Epithelial cell of proximal tubule (primary cell): ENCODE measurements around the gene FHIT. TPM values are rescaled to one million over a fixed set of nuclear protein-coding genes. Genes with fewer than 3 reads are reported as not detected.

Experiments
- DNase-seq: peaks from one replicate; pipeline ENCODE4 v3.0.0-alpha.2; 2011; ENCODE audit warnings: low read depth
- H3K4me3 ChIP-seq: 2 replicates; pipeline ENCODE4 v1.5.1; 2011; ENCODE audit warnings: low read depth, mild to moderate bottlenecking, low read length
- total RNA-seq: library from RNA; depleted of rRNA; stranded (reverse); fragments of >200 nt; gene quantifications from 2 replicates; pipeline ENCODE4 v1.2.3, GENCODE V29; 2015
- TF ChIP-seq, protein P1 (sequence below): conservative IDR thresholded peaks from 2 replicates; pipeline ENCODE4 v1.5.1; 2012; ENCODE audit warnings: low read depth, mild to moderate bottlenecking, low read length

The FHIT gene
- total RNA-seq, 1 donor from 2014 or later = 3.7 TPM

DNA sequence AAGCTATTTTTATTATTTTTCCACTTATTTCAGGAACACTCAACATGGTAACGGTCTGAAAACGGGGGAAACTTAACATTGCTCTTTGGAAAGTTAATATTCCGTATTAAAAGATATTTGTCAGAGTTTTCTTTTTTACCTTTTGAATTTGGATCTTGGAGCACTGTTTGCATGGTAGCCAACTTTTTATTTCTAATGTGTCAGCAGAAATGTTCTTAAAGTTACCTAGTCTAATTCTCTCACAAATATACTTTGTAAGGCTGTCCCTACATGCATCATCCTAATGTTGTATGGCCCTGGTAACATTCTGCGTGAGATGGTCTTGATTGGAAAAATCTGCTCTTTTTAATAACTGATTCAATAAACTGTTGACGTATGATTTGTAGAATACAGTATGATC lies 719.5 kb downstream of the FHIT start:
- DNase-seq = no peak

DNA sequence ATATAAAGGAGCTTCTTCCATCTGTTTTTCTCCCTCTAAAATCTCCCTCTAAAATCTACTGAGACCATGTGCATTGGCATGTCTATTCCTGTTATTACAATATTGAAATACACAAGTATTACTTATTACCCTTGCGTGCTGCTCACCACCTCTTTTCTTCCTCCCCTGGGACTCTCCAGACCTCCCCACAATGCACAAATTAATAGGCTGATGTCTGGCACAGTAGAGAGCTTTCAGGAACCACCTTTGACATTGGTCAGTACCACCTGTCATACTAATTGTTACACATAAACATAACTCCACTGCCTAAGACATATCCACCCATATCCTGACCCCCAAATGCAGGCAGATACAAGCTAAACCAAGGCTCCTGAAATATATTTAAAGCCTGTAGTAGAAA lies 722.6 kb downstream of the FHIT start:
- no peak overlapping the region for H3K4me3 ChIP-seq
- TF ChIP-seq, protein P1, sequence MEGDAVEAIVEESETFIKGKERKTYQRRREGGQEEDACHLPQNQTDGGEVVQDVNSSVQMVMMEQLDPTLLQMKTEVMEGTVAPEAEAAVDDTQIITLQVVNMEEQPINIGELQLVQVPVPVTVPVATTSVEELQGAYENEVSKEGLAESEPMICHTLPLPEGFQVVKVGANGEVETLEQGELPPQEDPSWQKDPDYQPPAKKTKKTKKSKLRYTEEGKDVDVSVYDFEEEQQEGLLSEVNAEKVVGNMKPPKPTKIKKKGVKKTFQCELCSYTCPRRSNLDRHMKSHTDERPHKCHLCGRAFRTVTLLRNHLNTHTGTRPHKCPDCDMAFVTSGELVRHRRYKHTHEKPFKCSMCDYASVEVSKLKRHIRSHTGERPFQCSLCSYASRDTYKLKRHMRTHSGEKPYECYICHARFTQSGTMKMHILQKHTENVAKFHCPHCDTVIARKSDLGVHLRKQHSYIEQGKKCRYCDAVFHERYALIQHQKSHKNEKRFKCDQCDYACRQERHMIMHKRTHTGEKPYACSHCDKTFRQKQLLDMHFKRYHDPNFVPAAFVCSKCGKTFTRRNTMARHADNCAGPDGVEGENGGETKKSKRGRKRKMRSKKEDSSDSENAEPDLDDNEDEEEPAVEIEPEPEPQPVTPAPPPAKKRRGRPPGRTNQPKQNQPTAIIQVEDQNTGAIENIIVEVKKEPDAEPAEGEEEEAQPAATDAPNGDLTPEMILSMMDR = no peak
- DNase-seq = no peak

More for the DNA sequence above, 719.5 kb downstream of the FHIT start:
- no peak overlapping the region for H3K4me3 ChIP-seq
- TF ChIP-seq, protein P1 = no peak

DNA sequence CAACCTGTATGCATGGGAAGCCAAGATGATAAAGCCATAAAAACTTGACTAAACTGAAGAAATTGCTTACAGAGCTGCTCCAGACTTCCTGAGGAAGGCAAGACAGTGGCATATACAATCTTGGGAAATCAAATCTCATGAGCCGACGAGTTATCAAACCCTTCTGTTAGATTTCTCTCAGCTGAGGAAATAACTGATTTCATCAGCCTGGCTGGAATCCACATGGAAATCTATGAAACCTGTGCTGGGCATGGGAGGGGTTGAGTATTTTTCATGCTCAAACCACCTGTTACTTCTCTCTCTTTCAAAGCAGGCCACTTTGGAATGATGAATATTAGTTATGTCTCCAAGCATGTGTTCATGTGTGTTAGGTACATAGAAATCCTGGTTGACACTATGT lies 727.7 kb downstream of the FHIT start:
- TF ChIP-seq, protein P1 = no peak
- no peak overlapping the region for H3K4me3 ChIP-seq
- no peak for DNase-seq

DNA sequence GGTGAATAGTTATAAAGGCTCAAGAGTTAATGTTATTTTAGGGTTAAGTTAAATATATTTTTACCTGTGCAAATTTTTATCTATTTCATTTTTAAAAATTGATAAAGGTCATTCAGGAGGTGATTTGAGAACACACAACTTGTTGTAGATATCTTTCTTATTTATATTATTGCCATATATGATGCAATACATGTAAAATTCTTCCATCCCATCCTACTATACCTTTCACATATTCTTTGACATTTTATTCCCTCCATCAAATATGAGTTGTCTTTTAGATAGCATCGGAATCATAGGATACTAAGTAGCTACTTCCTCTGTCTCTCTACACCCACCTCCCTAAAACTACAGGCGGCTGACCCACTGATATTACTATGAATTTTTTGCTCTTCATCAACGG lies 734.1 kb downstream of the FHIT start:
- no peak for DNase-seq
- no peak overlapping the region for H3K4me3 ChIP-seq
- TF ChIP-seq, protein P1 = no peak

DNA sequence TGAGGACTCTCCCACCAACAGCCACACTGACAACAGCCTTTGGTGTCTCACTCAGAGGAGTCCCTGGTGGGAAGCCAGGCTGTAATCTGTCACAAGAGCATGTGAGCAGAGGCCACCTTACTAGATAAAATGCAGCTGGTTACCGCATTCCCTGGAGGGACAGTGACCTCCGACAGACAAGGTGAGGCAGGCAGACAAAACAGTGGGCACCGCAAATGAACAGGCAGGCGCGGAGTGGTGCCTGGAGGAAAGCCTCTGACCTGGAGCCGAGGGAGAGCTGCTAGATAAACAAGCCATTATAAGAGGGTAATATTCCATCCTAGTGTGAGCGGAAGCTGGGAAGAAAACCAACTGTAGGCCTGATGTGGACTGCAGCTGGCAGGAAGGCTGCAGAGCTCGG lies 736.4 kb downstream of the FHIT start:
- no peak overlapping the region for H3K4me3 ChIP-seq
- DNase-seq = no peak
- TF ChIP-seq, protein P1 = no peak

DNA sequence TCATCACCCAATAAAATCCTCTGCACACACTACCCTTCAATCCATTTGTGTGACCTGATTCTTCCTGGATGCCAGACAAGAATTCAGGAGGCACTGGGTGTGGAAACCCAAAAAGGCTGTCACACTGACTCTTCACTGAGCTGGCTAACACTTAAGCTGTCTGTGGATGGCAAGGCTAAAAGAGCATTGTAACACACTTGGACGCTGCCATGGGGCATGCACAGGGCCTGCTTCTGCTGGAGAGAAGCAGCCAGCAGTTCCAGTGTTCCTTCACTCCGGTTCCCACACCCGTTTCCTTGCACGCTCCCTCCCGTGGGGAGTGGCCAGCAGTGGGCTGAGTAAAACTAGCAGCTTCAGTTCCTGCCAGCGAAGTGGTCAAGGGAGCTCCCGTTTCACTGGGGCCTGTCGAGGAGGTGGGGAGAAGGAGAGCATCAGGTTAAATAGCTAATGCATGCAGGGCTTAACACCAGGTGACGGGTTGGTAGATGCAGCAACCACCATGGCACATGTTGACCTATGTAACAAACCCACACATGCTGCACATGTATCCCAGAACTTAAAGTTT lies 737.1 kb downstream of the FHIT start:
- H3K4me3 ChIP-seq = no peak overlapping the region
- no peak for DNase-seq
- TF ChIP-seq, protein P1 = no peak

DNA sequence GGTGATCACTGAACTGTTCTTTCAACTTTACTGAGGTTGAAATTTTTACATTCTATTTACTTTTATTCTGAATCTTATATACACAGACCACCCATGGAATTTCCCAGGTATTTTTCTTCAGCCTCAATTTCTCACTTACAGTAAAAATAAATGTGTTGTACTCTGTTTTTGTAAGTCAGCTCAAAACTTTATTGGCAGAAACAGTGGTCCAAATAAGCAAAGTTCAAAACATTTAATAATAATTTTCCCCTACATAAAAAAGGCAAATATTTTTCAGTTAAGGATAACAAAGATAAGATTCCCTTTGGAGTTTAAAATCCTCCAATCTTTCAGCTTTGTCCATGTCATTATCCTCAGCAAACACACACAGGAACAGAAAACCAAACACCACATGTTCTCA lies 738.0 kb downstream of the FHIT start:
- H3K4me3 ChIP-seq = no peak overlapping the region
- no peak for DNase-seq
- TF ChIP-seq, protein P1 = no peak
